ENCODE results near the gene MRPL32. TPM values are rescaled to one million over a fixed set of nuclear protein-coding genes. Genes with fewer than 3 reads are reported as not detected.

Gene MRPL32
- total RNA-seq (2022; extraction: Qiagen RNA extraction; ENCODE audit: low read depth), result 70.8 to 82.0 TPM (median 78.5 TPM) in 5 replicates

DNA sequence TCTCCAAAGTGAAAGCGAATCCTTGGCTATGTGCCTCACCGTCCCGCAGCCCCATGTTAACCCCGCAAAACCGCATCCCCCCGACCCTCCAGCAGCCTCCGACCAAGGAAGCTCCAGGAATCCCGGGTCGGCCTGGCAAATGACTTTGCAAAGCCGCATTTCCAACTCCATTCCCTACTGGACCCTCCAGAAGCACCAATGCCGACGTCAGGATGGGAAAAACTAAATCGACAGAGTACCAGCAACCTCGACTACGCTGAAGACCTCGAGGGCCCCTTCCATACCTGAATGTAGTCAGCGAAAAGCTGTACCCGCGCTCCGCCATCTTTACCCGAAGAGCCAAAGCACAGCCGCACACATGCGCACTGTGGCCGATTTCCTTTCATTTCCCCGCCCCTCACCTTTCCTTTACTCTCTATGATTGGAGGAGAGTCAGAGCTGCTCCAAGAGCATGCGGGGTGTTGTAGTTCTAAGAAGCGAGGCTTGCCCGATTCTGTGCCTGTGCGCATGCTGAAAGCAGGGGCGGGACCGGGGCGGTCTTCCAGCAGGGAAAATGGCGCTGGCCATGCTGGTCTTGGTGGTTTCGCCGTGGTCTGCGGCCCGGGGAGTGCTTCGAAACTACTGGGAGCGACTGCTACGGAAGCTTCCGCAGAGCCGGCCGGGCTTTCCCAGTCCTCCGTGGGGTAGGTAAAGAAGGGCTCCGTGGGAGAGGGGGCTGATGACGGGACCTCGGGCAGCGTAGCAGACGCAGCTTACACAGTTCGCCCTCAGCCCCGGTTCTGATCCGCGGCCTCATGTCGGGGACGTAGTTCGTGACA lies at the start of gene MRPL32, which contains the start of gene PSMA2:
Gene MRPL32, plus strand, starts transcription at position 543 of the 818 bp plus-strand sequence. Its CDS starts 11 bp downstream, at position 554.
Gene PSMA2, minus strand, starts transcription at position 341 of the 818 bp plus-strand sequence. Its CDS starts 16 bp downstream, at position 325.

GRCh38 chr7:42911454-42912447 lies 20.4 kb upstream of the MRPL32 start, which contains the start of gene C7orf25:
Gene C7orf25 (minus strand): TSS chr7:42912070. CDS start chr7:42910900, 1,170 bp downstream.

Other genes with a start within 250 kb of the MRPL32 start
- 1.5 to 4.8 TPM (median 3.1 TPM) in 5 replicates for gene C7orf25, start 20.3 kb upstream of the MRPL32 start, total RNA-seq (2022; extraction: Qiagen RNA extraction; ENCODE audit: low read depth)
- 193 to 220 TPM (median 205 TPM) in 5 replicates for gene PSMA2, start 202 bp upstream of the MRPL32 start, total RNA-seq (2022; extraction: Qiagen RNA extraction; ENCODE audit: low read depth)
- gene HECW1, start 180.3 kb downstream of the MRPL32 start, total RNA-seq (2022; extraction: Qiagen RNA extraction; ENCODE audit: low read depth), result 10.9 to 14.6 TPM (median 13.4 TPM) in 5 replicates

Data from A549 treated with RU486 at 1 μM for 4 hours (cell line).